CD4-positive, alpha-beta T cell treated with Interleukin-1 beta for 1 hour (primary cell): ENCODE results near the gene CAND1.

ENCODE experiments used
- DNase-seq, 2 donors: peaks; one replicate each; pipeline ENCODE4 v3.0.0-alpha.2; 2020 to 2022

Gene CAND1

GRCh38 chr12:67348683-67349082 is 79.5 kb downstream of the CAND1 start:
- DNase-seq: no peak

GRCh38 chr12:67352682-67353081 is 83.5 kb downstream of the CAND1 start:
- DNase-seq: no peak

- no peak for DNase-seq
These were observed 85.2 kb downstream of the CAND1 start for GRCh38 chr12:67354322-67354721.

- no peak for DNase-seq
These were observed 85.8 kb downstream of the CAND1 start for GRCh38 chr12:67354966-67355365.

- peak in 1 of 2 donors; percentile 61 for DNase-seq
These were observed 86.5 kb downstream of the CAND1 start for GRCh38 chr12:67355428-67356379.

GRCh38 chr12:67356380-67356774 is 87.2 kb downstream of the CAND1 start:
- no peak for DNase-seq

GRCh38 chr12:67357376-67358125 is 88.4 kb downstream of the CAND1 start:
- DNase-seq: no peak

GRCh38 chr12:67358781-67359338 is 89.7 kb downstream of the CAND1 start:
- no peak for DNase-seq

GRCh38 chr12:67362526-67362925 is 93.4 kb downstream of the CAND1 start:
- no peak for DNase-seq

- DNase-seq: no peak
These were observed 95.1 kb downstream of the CAND1 start for GRCh38 chr12:67364228-67364627.

GRCh38 chr12:67365131-67365530 is 96.0 kb downstream of the CAND1 start:
- no peak for DNase-seq

GRCh38 chr12:67367843-67368242 is 98.7 kb downstream of the CAND1 start:
- DNase-seq: no peak
